Measurements from ENCODE around the gene ELOB.

The ELOB gene

DNA sequence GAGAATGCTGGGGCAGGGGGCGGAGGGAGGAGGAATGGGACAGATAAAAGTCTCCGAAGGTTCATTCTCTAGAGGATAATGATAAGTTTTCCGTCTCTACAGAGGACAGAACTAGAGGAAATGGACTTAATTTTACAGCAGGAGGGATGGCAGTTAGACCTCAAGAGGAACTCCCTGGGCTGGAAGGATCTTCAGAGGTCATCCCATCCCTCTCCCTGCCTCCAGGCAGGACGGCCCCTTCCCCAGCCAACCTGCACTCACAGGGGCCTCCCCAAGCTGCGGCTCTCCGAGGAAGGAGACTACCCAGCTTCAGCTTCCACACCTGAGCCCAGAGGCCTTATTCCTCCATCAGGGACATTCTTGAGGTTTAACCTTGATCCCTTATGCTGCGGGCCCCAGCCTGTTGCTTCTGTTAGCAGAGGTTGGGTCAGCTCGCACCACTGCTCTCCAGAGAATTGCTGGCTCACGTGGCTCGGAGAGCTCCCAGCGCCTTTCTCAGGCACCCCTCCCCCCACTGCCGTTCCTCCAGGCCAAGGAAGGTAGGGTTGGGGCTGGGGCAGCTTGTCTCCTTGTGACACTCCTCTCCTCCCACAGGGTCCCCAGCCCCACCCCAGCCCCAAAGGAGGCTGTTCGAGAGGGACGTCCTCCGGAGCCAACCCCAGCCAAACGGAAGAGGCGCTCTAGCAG, 8.5 kb downstream of the ELOB start:
- no peak for DNase-seq (ENCODE audit: low read depth, low spot score)

DNA sequence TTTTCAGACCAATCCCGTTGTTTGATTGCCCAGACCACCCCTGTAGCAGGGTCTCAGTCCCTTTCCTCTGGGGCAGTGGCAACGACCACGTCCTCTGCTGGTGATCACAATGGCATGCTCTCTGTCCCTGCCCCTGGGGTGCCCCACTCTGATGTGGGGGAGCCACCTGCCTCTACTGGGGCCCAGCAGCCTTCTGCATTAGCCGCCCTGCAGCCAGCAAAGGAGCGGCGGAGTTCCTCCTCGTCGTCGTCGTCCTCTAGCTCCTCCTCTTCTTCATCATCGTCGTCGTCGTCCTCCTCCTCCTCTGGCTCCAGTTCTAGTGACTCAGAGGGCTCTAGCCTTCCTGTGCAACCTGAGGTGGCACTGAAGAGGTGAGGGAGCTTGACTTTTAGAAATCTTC, 9.2 kb downstream of the ELOB start:
- DNase-seq (ENCODE audit: low read depth, low spot score): no peak

DNA sequence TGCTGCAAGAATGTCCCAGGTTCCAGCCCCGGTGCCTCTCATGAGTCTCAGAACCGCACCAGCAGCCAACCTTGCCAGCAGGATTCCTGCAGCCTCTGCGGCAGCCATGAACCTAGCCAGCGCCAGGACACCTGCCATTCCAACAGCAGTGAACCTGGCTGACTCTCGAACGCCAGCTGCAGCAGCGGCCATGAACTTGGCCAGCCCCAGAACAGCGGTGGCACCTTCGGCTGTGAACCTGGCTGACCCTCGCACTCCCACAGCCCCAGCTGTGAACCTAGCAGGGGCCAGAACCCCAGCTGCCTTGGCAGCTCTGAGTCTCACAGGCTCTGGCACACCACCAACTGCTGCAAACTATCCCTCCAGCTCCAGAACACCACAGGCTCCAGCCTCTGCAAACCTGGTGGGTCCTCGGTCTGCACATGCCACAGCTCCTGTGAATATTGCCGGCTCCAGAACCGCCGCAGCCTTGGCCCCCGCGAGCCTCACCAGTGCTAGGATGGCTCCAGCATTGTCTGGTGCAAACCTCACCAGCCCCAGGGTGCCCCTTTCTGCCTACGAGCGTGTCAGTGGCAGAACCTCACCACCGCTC, 9.8 kb downstream of the ELOB start:
- DNase-seq (ENCODE audit: low read depth, low spot score): no peak

DNA sequence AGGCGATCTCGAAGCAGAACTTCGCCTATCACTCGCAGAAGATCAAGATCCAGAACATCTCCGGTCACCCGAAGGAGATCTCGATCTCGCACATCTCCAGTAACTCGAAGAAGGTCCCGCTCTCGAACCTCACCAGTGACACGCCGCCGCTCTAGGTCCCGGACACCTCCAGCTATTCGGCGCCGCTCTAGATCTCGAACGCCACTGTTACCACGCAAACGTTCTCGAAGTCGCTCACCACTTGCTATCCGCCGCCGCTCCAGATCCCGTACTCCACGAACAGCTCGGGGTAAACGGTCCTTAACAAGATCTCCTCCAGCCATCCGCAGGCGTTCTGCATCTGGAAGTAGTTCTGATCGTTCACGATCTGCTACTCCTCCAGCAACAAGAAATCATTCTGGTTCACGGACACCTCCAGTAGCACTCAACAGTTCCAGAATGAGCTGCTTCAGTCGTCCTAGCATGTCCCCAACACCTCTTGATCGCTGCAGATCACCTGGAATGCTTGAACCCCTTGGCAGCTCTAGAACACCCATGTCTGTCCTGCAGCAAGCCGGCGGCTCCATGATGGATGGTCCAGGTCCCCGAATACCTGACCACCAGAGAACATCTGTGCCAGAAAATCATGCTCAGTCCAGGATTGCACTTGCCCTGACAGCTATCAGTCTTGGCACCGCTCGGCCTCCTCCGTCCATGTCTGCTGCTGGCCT, 10.5 kb downstream of the ELOB start:
- no peak for DNase-seq (ENCODE audit: low read depth, low spot score)

DNA sequence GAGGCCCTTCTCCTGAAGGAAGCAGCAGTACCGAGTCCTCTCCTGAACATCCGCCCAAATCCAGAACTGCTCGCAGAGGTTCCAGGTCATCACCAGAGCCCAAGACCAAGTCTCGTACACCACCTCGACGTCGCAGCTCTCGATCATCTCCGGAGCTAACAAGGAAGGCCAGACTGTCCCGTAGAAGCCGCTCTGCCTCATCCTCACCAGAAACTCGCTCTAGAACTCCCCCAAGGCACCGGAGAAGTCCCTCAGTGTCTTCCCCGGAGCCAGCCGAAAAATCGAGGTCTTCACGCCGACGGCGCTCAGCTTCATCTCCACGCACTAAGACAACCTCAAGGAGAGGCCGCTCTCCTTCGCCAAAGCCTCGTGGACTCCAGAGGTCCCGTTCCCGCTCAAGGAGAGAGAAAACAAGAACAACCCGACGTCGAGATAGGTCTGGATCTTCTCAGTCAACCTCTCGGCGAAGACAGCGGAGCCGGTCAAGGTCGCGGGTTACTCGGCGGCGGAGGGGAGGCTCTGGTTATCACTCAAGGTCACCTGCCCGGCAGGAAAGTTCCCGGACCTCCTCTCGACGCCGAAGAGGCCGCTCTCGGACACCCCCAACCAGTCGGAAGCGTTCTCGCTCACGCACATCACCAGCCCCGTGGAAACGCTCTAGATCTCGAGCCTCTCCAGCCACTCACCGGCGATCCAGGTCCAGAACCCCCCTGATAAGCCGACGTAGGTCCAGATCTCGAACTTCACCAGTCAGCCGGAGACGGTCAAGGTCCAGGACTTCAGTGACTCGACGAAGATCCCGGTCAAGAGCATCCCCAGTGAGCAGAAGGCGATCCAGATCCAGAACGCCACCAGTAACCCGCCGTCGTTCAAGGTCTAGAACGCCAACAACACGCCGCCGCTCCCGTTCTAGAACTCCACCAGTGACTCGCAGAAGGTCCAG, 11.3 kb downstream of the ELOB start:
- DNase-seq (ENCODE audit: low read depth, low spot score): no peak

DNA sequence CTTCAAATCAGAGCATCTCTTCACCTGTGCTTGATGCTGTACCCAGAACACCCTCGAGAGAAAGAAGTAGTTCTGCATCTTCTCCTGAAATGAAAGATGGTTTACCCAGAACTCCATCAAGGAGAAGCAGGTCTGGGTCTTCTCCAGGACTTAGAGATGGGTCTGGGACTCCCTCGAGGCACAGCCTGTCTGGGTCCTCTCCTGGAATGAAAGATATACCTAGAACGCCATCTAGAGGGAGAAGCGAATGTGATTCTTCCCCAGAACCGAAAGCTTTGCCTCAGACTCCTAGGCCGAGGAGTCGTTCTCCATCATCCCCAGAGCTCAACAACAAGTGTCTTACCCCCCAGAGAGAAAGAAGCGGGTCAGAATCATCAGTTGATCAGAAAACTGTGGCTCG, 12.4 kb downstream of the ELOB start:
- no peak for DNase-seq (ENCODE audit: low read depth, low spot score)

DNA sequence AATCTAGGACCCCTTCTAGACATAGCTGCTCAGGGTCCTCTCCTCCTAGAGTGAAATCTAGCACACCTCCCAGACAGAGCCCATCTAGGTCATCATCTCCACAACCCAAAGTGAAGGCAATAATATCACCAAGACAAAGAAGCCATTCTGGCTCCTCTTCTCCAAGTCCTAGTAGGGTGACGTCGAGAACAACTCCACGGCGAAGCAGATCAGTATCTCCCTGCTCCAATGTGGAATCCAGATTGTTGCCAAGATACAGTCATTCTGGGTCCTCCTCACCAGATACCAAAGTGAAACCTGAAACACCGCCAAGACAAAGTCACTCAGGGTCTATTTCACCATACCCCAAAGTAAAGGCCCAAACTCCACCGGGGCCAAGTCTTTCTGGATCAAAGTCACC, 13.9 kb downstream of the ELOB start:
- no peak for DNase-seq (ENCODE audit: low read depth, low spot score)

DNA sequence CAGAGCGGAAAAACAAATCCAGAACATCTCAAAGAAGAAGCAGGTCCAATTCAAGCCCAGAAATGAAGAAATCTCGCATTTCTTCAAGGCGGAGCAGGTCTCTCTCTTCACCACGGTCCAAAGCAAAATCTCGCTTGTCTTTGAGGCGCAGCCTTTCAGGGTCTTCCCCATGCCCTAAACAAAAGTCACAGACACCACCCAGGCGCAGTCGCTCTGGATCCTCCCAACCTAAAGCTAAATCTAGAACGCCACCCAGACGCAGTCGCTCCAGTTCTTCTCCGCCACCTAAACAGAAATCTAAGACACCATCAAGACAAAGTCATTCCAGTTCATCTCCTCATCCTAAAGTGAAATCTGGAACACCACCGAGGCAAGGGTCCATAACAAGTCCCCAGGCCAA, 14.4 kb downstream of the ELOB start:
- DNase-seq (ENCODE audit: low read depth, low spot score): no peak

DNA sequence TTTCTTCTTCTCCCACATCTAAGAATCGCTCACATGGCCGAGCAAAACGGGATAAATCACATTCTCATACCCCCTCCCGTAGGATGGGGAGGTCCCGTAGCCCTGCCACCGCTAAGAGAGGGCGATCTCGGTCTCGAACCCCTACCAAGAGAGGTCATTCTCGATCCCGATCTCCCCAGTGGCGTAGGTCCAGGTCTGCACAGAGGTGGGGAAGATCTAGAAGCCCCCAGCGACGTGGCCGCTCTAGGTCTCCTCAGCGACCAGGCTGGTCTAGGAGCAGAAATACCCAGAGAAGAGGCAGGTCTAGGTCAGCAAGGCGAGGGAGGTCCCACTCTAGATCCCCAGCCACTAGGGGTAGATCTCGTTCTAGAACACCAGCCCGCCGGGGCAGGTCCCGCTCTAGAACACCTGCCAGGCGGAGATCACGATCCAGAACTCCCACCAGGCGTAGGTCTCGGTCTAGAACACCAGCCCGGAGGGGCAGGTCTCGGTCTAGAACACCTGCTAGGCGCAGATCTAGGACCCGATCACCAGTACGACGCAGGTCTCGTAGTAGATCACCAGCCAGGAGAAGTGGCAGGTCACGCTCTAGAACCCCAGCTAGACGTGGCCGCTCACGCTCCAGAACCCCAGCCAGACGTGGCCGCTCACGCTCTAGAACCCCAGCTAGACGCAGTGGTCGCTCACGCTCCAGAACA, 15.0 kb downstream of the ELOB start:
- DNase-seq (ENCODE audit: low read depth, low spot score): no peak

DNA sequence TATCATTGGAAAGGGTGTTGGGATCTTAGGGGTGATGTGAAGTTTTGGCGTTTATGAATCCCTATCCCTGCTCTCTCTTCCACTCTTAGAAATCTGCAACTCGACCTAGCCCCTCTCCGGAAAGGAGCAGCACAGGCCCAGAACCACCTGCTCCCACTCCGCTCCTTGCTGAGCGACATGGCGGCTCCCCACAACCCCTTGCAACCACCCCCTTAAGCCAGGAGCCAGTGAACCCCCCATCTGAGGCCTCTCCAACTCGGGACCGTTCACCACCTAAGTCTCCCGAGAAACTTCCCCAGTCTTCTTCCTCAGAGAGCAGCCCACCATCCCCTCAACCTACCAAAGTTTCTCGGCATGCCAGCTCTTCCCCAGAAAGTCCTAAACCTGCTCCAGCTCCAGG, 15.6 kb downstream of the ELOB start:
- no peak for DNase-seq (ENCODE audit: low read depth, low spot score)

DNA sequence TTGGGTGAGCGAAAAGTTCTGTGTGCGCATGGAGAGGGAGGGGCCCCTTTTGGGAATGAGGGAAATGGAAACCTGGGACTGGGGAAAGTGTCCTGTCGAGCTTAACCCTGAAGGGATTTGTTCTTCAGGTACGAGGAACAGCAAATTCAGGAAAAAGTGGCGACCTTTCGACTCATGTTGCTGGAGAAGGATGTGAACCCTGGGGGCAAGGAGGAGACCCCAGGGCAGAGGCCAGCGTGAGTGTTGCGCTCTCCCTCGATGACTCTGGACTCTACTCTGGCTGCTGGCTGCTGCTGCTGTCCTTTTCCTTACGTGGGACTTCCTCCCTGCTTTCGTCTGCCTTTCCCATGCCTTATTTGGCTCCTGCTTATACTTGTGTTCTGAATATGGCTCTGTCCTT, 19.7 kb downstream of the ELOB start:
- no peak for DNase-seq (ENCODE audit: low read depth, low spot score)

DNA sequence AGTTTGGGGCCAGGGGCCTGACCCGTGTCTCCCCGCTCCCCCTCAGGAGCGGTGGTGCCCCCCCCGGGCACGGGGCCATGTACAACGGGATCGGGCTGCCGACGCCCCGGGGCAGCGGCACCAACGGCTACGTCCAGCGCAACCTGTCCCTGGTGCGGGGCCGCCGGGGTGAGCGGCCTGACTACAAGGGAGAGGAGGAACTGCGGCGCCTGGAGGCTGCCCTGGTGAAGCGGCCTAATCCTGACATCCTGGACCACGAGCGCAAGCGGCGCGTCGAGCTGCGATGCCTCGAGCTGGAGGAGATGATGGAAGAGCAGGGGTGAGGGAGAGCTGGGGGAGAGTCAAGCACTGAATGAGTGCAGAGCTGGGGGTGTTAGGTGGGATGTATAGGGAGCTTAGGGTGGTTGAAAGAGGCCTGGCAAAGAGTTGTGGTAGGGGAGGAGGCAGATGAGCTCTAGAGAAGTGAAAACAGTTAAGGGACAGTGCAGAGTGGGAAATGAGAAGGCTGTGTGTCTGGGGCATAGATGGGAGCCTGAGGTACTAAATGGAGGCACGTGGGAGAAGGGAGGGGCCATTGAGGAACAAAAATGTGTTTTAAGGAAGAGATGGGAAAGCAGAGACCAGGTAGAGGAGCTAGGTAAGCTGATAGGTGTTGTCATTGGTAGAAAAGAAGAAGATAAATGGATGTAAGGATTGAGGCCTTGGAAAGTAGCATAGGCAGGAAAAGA, 20.6 kb downstream of the ELOB start:
- no peak for DNase-seq (ENCODE audit: low read depth, low spot score)

DNA sequence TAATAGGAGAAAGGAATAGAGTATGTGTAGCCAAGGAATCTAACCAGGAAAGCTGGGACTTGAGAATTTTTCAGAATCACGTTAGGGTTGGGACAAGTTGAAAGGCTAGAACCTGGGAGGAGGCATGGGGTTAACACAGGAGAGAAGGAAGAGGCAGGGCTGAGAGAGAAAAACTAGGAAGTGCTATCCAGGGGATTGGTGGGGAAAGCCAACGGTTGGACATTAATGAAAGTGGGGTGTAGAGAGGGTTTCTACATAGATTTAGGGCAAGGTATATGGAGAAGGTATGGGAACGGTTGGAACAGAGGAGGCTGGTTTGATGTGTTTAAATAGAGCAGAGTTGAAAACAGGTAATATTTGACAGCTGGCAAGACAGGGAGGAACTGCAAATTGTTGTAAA, 21.9 kb downstream of the ELOB start:
- DNase-seq (ENCODE audit: low read depth, low spot score): no peak

DNA sequence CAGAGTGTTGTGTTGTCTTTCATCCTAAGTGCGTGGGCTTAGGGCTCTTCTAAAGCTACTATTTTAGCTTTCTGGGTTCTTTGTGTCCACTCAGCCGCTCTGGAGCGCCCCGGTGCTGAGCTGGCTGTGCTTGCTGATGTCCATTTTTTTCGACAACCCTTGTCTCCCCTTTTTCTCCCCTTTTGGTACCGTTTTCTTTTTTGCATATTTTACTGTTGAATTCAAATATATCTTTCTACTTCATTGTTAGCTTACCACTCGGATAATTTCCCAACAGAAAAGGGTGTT, 23.4 kb downstream of the ELOB start:
- no peak for DNase-seq (ENCODE audit: low read depth, low spot score)

DNA sequence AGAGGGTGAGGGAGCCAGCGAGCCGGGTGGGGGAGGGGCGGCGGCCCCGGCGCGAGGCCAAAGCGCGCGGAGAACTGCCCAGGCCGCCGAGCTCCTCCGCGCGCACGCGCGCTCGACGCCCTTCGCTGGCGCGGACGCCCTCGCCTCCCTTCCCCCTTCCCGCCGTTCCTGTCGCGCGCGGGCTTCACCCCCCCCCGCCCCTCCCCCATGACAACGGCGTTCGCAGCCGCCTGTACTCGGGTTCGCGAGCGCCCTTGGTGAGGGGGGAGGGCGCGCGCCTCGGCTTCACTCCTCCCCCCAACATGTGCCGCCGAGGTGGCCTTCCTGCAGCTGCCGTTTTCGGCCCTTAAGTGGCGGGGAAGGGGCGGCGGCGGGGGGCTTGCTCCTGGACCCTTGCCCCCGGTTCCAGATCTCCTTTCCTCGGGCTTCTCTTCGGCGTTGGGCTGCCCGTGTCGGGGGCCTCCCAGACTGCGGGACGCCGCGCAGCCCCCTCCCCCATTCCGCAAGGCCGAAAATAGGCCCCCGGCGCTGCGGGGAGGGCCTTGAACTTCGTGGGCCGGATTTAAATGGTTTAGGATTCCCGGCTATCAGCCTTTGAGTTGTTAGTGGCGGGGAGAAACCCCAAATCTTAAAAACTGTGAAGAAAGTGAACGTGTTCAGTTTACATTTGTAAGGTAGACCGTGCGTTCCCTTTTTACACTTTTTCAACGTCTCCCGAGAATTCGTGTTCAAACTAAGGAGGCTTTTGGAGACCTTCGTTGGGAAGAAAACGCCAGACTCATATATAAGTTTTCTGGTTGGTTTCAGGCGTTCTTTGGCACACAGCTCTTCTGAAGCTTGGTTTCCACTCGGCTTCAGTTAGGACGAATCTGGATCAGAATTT, 24.0 kb downstream of the ELOB start:
- DNase-seq (ENCODE audit: low read depth, low spot score): no peak

DNA sequence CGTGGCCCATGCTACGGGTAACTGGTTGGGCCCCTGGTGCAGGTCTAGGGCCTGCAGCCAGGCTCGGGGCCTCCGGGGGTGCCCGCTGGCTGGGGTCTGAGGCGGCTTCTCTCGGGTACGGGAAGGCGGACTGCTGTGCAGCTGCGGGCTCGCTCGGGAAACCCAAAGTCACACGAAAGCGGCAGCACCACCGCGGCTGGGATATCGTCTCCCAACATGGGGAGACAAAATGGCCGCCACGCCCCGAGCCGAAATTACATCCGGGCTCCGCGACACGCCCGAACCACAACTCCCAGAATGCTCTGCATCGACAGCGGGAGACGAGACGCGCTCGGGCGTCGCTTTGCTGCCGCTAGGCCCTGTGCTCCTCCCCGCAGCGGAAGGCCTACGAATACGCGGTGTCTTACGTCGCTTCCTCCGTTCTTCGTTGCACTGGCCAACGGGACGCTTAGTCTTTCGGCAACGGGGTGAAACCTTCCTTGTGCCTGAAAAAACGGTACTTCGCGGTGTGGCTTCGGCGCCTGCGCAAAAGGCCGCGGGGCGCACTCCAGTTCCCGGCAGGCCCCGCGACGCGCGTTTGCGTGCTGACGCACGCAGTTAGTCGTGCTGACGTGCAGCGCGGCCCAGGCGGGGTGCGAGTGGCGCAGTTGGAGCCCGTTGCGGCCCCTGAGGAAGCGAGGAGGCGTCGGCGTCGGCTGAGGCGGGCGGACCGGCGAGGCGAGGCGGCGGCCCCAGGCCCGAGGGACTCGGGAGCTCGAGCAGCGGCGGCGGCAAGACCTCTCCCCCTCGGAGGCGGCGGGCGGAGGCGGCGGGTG, 24.8 kb downstream of the ELOB start, which contains the start of gene SRRM2:
Gene SRRM2, plus strand, starts transcription at position 604 of the 815 bp plus-strand sequence. CDS start 3,727 bp downstream, outside the sequence.
- peak; percentile 96 for DNase-seq (ENCODE audit: low read depth, low spot score)

DNA sequence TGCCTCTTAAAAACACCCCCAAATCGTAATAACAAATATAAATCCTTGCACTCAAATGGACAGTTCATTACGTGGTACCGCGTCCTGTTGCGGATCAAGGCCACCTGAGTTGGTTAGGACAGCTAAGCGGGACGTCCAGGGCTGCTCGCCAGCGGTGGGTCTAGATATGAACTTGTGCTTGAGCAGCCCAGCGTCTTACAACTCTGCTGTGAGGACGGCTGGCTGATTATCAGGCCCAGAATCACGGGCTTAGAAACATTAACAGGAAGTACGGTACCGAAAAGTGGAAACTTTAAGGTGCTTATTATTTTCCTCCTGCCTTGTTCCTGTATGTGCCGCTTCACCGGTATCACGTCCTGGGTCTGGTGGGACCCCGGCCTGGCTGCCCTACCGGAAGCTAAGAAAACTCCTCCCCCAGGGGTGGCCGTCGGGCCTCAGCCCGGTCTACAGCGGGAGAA, 25.5 kb downstream of the ELOB start:
- DNase-seq (ENCODE audit: low read depth, low spot score): no peak

DNA sequence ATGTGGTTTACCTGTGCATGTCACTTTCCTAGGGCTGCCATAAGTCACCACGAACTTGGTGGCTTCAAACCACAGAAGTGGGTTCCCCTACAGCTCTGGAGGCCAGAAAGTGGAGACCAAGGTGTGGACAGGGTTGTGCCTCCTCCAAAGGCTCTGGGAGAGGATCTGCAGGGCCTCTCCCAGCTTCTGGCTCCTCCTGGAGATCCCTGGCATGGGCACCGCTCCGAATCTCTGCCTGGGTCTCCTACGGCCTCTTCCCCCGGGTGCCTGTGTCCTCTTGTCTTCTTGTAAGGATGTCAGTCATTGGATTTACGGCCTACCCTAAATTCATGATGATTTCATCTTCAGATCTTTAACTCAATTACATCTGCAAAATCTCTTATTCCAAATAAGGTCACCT, 27.1 kb downstream of the ELOB start:
- DNase-seq (ENCODE audit: low read depth, low spot score): no peak

DNA sequence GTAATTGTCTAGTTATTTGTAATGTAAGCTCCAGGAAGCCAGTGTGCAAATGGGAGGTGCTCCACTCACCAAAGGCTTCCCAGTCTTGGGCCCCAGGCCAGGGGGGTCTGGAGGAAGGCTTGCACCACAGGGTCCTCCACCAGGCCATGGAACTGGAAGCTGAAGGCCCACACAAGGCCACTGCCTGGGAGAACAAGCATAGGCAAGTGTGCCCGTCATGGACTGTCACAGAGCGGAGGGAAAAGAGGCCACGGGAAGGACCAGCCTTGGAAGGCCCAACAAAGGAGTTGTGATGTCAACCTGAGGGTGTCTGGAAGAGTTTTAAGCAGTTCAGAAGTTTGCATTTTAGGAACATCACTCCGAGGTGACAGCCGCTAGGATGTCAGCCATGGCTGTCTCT, 27.6 kb downstream of the ELOB start:
- DNase-seq (ENCODE audit: low read depth, low spot score): no peak
